ENCODE measurements around the gene THRB. TPM values are rescaled to one million over a fixed set of nuclear protein-coding genes. Genes with fewer than 3 reads are reported as not detected.
A peak's percentile ranks its signal among the peaks of the same experiment; 100 is the strongest.

The THRB gene
- polyA plus RNA-seq, 2 of the 4 experiments (the other 2 are of a cell fraction): 2.0 to 2.3 TPM

- no peak for TF ChIP-seq CBX2 (IDR thresholded peaks at IDR 0.05; ENCODE audit: borderline replicate concordance, low read depth)
- TF ChIP-seq ZNF302 (CRISPR knock-in tag; IDR thresholded peaks at IDR 0.05): no peak
- TF ChIP-seq PBX3 (IDR thresholded peaks at IDR 0.05): no peak
- TF ChIP-seq REST (IDR thresholded peaks at IDR 0.05): no peak
- no peak for TF ChIP-seq CTCF (IDR thresholded peaks at IDR 0.05)
- TF ChIP-seq NFE2L2 (conservative IDR thresholded peaks at IDR 0.05; ENCODE audit: low read length): no peak
- no peak for TF ChIP-seq FOSB (CRISPR knock-in tag; IDR thresholded peaks at IDR 0.05)
- ChIA-PET POLR2A (no interaction called here), CTCF (interaction anchor here (0.8 to 1.3 kb wide), 2 partner anchors 27 to 104 kb away, joined by 3 read pairs; no protein-coding TSS in a partner anchor)
- H3K4me3 ChIP-seq: no peak overlapping the region
- H3K9me3 ChIP-seq: no peaks in the 10 kb centered on the region
- no peak overlapping the region for H3K4me2 ChIP-seq
- FAIRE-seq (no peak), DNase-seq (ENCODE audit: low read depth in 1 of 2, low spot score in 1 of 2) (no peak), ATAC-seq (no peak)
- H3K27ac ChIP-seq: no peak overlapping the region
- peaks cover 7% of the 10 kb centered on the region; the same call in 2 of the 3 replicates for H3K4me1 ChIP-seq
Measured at GRCh38 chr3:24387000-24387399, 107.7 kb downstream of the THRB start.

GRCh38 chr3:24386458-24386857 lies 108.2 kb downstream of the THRB start:
- DNase-seq (ENCODE audit: low read depth in 1 of 2, low spot score in 1 of 2) (no peak), FAIRE-seq (peak; percentile 54), ATAC-seq (no peak)
- WGBS (ENCODE audit: missing lambda C conversion rate): 41% methylated on average over 3 of the region's 3 CpGs
- ChIA-PET CTCF (no interaction called here), POLR2A (no interaction called here)
- TF ChIP-seq RNF2 (IDR thresholded peaks at IDR 0.05; ENCODE audit: borderline replicate concordance, low read depth) (no peak), EHF (CRISPR knock-in tag; IDR thresholded peaks at IDR 0.05) (no peak), BCL3 (IDR thresholded peaks at IDR 0.05) (no peak), TFCP2L1 (CRISPR knock-in tag; IDR thresholded peaks at IDR 0.05) (no peak), HMGXB4 (CRISPR knock-in tag; IDR thresholded peaks at IDR 0.05; ENCODE audit: borderline replicate concordance) (no peak)
- H3K4me1 ChIP-seq: peaks cover 7% of the 10 kb centered on the region; the same call in 2 of the 3 replicates
- H3K4me3 ChIP-seq: no peak overlapping the region
- no peak overlapping the region for H3K27ac ChIP-seq
- H3K9me3 ChIP-seq: no peaks in the 10 kb centered on the region
- no peak overlapping the region for H3K4me2 ChIP-seq
